Suprapubic skin (tissue), 3 donors: ENCODE measurements around the gene CEP192.
"Not testable (repeated sequence)": the region's sequence is repeated elsewhere in the genome, so short reads cannot be mapped to it uniquely, and the experiment has no call there.

ENCODE experiments used
- POLR2A ChIP-seq, 2 donors: fragments of 450-650 bp; IDR thresholded peaks; one replicate each; pipeline ENCODE4 v1.6.1; 2017; ENCODE audit warnings: antibody characterized with exemption in 2 of 2, mild to moderate bottlenecking in 2 of 2, moderate library complexity in 2 of 2
- TF ChIP-seq, protein P1 (sequence below), 2 donors: fragments of 200-600 bp in 1 of 2; fragments of 450-650 bp in 1 of 2; sonication (generic) in 1 of 2; IDR thresholded peaks; one replicate each; pipeline ENCODE4 v1.5.1; 2016 to 2019; ENCODE audit warnings: antibody characterized with exemption in 2 of 2, mild to moderate bottlenecking in 1 of 2, moderate library complexity in 1 of 2

DNA sequence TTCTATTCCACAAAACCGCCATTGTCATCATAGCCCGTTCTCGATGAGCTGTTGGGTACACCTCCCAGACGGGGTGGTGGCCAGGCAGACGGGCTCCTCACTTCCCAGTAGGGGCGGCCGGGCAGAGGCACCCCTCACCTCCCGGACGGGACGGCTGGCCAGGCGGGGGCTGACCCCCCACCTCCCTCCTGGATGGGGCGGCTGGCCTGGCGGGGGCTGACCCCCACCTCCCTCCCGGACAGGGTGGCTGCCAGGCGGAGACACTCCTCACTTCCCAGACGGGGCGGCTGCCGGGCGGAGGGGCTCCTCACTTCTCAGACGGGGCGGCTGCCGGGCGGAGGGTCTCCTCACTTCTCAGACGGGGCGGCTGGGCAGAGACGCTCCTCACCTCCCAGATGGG, 106.9 kb downstream of the CEP192 start:
- TF ChIP-seq, protein P1, sequence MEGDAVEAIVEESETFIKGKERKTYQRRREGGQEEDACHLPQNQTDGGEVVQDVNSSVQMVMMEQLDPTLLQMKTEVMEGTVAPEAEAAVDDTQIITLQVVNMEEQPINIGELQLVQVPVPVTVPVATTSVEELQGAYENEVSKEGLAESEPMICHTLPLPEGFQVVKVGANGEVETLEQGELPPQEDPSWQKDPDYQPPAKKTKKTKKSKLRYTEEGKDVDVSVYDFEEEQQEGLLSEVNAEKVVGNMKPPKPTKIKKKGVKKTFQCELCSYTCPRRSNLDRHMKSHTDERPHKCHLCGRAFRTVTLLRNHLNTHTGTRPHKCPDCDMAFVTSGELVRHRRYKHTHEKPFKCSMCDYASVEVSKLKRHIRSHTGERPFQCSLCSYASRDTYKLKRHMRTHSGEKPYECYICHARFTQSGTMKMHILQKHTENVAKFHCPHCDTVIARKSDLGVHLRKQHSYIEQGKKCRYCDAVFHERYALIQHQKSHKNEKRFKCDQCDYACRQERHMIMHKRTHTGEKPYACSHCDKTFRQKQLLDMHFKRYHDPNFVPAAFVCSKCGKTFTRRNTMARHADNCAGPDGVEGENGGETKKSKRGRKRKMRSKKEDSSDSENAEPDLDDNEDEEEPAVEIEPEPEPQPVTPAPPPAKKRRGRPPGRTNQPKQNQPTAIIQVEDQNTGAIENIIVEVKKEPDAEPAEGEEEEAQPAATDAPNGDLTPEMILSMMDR (IDR thresholded peaks at IDR 0.05) = not testable (repeated sequence)
- TF ChIP-seq POLR2A (IDR thresholded peaks at IDR 0.05) = not testable (repeated sequence)
